Astrocyte (in vitro differentiated cells and primary cell): ENCODE data around the gene KCNH4. TPM values are rescaled to one million over a fixed set of nuclear protein-coding genes. Genes with fewer than 3 reads are reported as not detected.

Experiments
- DNase-seq: peaks from one replicate; pipeline ENCODE4 v3.0.0-alpha.2; 2010; ENCODE audit warnings: low read depth
- FAIRE-seq: peaks from 2 replicates; lab custom pipeline; 2011; peaks lifted over from hg19 to GRCh38; lab: Jason Lieb, UNC
- H2AFZ ChIP-seq: 2 replicates; pipeline ENCODE4 v1.6.0; 2012; ENCODE audit warnings: low read depth, low read length, inconsistent platforms
- H3K27ac ChIP-seq: 2 replicates; pipeline ENCODE4 v1.5.1; 2011; ENCODE audit warnings: low read depth, low read length, inconsistent platforms
- H3K27me3 ChIP-seq: 2 replicates; pipeline ENCODE4 v1.6.0; 2011; ENCODE audit warnings: low read length, inconsistent platforms; ENCODE audit not compliant: insufficient read depth
- H3K36me3 ChIP-seq: 2 replicates; pipeline ENCODE4 v1.5.1; 2011; ENCODE audit warnings: low read length, inconsistent platforms; ENCODE audit not compliant: insufficient read depth
- H3K4me1 ChIP-seq: 2 replicates; pipeline ENCODE4 v1.5.1; 2011; ENCODE audit warnings: low read length, inconsistent platforms; ENCODE audit not compliant: insufficient read depth
- H3K4me2 ChIP-seq: 2 replicates; pipeline ENCODE4 v1.6.0; 2012; ENCODE audit warnings: low read length, inconsistent platforms
- H3K4me3 ChIP-seq: 2 replicates; pipeline ENCODE4 v1.5.1; 2011; ENCODE audit warnings: low read depth, mild to moderate bottlenecking, low read length, inconsistent platforms; ENCODE audit not compliant: insufficient read depth
- H3K79me2 ChIP-seq: 2 replicates; pipeline ENCODE4 v1.6.0; 2012; ENCODE audit warnings: mild to moderate bottlenecking, low read length, inconsistent platforms; ENCODE audit not compliant: insufficient read depth
- H3K9ac ChIP-seq: 2 replicates; pipeline ENCODE4 v1.6.0; 2012; ENCODE audit warnings: mild to moderate bottlenecking, low read length, inconsistent platforms
- H3K9me3 ChIP-seq: 2 replicates; pipeline ENCODE4 v1.5.1; 2012; ENCODE audit warnings: low read depth, mild to moderate bottlenecking, low read length, inconsistent platforms; ENCODE audit not compliant: insufficient read depth
- H4K20me1 ChIP-seq: 2 replicates; pipeline ENCODE4 v1.6.0; 2012; ENCODE audit warnings: low read length, inconsistent platforms; ENCODE audit not compliant: insufficient read depth
- H3K27ac Mint-ChIP-seq: one replicate; pipeline ENCODE4 v1.8.0; 2021; ENCODE audit warnings: mild to moderate bottlenecking, mixed read lengths; ENCODE audit not compliant: unreplicated experiment
- H3K27me3 Mint-ChIP-seq: one replicate; pipeline ENCODE4 v1.8.0; 2021; ENCODE audit warnings: low read depth, mixed read lengths; ENCODE audit not compliant: unreplicated experiment
- H3K36me3 Mint-ChIP-seq: one replicate; pipeline ENCODE4 v1.8.0; 2021; ENCODE audit warnings: low read depth, mixed read lengths; ENCODE audit not compliant: unreplicated experiment
- H3K4me1 Mint-ChIP-seq: one replicate; pipeline ENCODE4 v1.8.0; 2021; ENCODE audit warnings: low read depth, mixed read lengths; ENCODE audit not compliant: unreplicated experiment
- H3K4me3 Mint-ChIP-seq: one replicate; pipeline ENCODE4 v1.8.0; 2021; ENCODE audit warnings: mild to moderate bottlenecking, moderate library complexity, mixed read lengths; ENCODE audit not compliant: unreplicated experiment
- H3K9me3 Mint-ChIP-seq: one replicate; pipeline ENCODE4 v1.8.0; 2021; ENCODE audit warnings: mild to moderate bottlenecking, mixed read lengths; ENCODE audit not compliant: unreplicated experiment
- EZH2 ChIP-seq: IDR thresholded peaks from 2 replicates; pipeline ENCODE4 v1.6.1; 2012; ENCODE audit warnings: mild to moderate bottlenecking, low read length, inconsistent platforms; ENCODE audit not compliant: insufficient read depth
- total RNA-seq: library from RNA; stranded (reverse); gene quantifications from 2 replicates; pipeline ENCODE4 v1.2.1, GENCODE V29; 2021
- TF ChIP-seq, protein P1 (sequence below): IDR thresholded peaks from 2 replicates; pipeline ENCODE4 v1.5.1; 2011; ENCODE audit warnings: low read depth, mild to moderate bottlenecking, inconsistent platforms, low read length, moderate library complexity; ENCODE audit not compliant: insufficient read depth

The KCNH4 gene
- total RNA-seq, 1 donor from 2014 or later = not detected

DNA sequence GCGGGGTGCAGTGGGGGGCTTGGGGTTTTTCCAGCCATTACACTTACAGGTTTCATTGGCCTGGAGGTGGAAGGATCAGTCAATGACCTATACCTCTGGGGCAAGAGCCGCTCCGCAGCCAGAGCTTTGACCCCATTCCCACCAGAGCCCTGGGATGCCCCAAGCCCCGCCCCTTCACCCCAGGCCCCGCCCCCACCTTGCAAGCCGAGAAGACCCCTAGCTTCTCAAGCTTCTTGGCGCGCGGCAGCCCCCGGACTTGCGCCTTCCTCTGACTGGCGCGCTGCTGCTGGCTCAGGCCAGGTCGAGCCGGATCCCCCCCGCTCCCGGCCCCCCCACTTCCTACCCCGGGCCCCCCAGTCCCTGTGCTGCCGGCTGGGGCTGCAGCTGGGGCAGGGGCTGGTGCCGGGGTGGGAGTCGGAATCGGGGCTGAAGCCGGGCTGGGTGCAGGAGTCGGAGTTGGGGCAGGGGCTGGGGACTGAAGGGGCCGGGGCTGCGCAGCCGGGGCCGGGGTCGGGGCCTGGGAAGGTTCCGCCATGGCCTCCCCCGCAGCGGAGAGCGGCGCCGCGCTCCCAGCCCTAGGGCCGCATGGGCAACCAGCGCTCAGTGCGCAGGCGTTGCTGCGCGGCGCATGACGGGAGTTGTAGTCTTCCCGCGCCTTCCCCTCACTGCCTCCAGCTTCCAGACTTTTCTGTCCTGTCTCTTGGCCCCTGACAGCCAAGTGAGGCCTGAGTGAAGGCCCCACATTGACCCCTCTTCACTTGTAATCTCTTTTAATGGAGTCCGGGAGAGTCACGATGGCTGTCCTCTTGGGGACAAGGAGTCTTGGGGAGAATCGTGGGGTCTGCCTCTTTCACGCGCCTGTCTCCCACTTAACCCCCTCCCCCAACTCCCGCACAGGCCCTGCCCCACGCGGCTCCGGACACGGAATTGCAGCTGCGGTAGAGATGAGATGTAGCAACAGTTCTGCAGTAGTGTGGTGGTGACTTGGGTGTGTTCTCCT lies 59.9 kb downstream of the KCNH4 start, which contains the start of gene KAT2A:
Gene KAT2A, minus strand, starts transcription at position 598 of the 1,000 bp plus-strand sequence. Its CDS starts 63 bp downstream, at position 535.
- no peaks in the 10 kb centered on the region for H3K27me3 ChIP-seq
- no peak for TF ChIP-seq EZH2
- TF ChIP-seq, protein P1, sequence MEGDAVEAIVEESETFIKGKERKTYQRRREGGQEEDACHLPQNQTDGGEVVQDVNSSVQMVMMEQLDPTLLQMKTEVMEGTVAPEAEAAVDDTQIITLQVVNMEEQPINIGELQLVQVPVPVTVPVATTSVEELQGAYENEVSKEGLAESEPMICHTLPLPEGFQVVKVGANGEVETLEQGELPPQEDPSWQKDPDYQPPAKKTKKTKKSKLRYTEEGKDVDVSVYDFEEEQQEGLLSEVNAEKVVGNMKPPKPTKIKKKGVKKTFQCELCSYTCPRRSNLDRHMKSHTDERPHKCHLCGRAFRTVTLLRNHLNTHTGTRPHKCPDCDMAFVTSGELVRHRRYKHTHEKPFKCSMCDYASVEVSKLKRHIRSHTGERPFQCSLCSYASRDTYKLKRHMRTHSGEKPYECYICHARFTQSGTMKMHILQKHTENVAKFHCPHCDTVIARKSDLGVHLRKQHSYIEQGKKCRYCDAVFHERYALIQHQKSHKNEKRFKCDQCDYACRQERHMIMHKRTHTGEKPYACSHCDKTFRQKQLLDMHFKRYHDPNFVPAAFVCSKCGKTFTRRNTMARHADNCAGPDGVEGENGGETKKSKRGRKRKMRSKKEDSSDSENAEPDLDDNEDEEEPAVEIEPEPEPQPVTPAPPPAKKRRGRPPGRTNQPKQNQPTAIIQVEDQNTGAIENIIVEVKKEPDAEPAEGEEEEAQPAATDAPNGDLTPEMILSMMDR = no peak
- H3K4me3 Mint-ChIP-seq = peak within 1 kb of the TSS; percentile 79
- FAIRE-seq (no peak), DNase-seq (peak; percentile 48)
- H3K79me2 ChIP-seq = no peaks in the 10 kb centered on the region
- H3K27ac Mint-ChIP-seq = peak within 1 kb of the TSS; percentile 78
- H3K9ac ChIP-seq = peak within 1 kb of the TSS; percentile 52
- no peak within 1 kb of the TSS for H3K27ac ChIP-seq
- peaks cover 8% of the 10 kb centered on the region for H3K36me3 Mint-ChIP-seq
- H3K27me3 Mint-ChIP-seq = no peaks in the 10 kb centered on the region
- H3K36me3 ChIP-seq = no peaks in the 10 kb centered on the region
- peaks cover 3% of the 10 kb centered on the region for H3K4me1 Mint-ChIP-seq
- H3K4me1 ChIP-seq = peaks cover 4% of the 10 kb centered on the region
- peak within 1 kb of the TSS; percentile 26 for H3K4me3 ChIP-seq
- peak within 1 kb of the TSS; percentile 79 for H3K4me2 ChIP-seq
- H3K9me3 ChIP-seq = no peaks in the 10 kb centered on the region
- H4K20me1 ChIP-seq = peaks cover 10% of the 10 kb centered on the region
- no peak within 1 kb of the TSS for H2AFZ ChIP-seq
- H3K9me3 Mint-ChIP-seq = no peaks in the 10 kb centered on the region

DNA sequence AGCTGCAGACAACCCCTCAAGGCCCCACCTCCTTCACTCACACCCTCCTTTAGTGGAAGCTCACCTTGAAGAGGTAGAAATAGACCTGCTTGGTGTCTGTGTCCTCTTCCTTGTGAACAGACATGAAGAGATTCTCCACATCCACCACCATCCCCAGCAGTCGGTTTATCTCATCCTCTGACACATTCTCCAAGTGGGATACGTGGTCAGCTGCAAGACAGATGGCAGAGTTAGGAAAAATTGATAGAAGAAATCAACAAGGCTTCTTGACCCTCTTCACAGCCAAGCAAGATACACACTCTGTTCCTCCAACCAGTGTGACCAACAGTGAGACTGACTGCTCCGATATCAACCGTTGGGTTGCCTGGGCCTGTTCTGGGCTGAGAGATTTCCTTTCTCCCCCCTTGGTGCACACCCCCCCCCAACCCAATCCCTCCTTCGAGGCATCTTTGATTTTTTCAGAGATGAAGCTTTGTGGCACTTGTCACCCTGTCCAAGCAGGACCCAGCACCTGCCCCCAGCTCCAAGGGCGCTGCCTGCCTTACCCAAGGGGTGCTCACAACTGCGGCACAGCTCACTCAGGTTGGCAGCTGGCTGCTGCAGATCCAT lies 60.7 kb downstream of the KCNH4 start:
- Histone ChIP-seq H3K9me3 (no peaks in the 10 kb centered on the region), H3K36me3 (no peaks in the 10 kb centered on the region), H3K27ac (no peak overlapping the region), H4K20me1 (peaks cover 10% of the 10 kb centered on the region), H3K27me3 (no peaks in the 10 kb centered on the region), H3K4me1 (peaks cover 4% of the 10 kb centered on the region), H2AFZ (no peak overlapping the region), H3K4me2 (peak overlapping the region; percentile 79), H3K9ac (peak overlapping the region; percentile 52), H3K4me3 (peak overlapping the region; percentile 26), H3K79me2 (no peaks in the 10 kb centered on the region)
- Mint-ChIP-seq H3K27me3 (no peaks in the 10 kb centered on the region), H3K4me3 (peak overlapping the region; percentile 79), H3K4me1 (peaks cover 3% of the 10 kb centered on the region), H3K9me3 (no peaks in the 10 kb centered on the region), H3K36me3 (peaks cover 8% of the 10 kb centered on the region), H3K27ac (peak overlapping the region; percentile 38)
- TF ChIP-seq, protein P1 = no peak
- TF ChIP-seq EZH2 = no peak
- DNase-seq = no peak
- FAIRE-seq = no peak
